Measurements from ENCODE around the gene KCNQ1.

Gene KCNQ1

GRCh38 chr11:2660357-2660939 is 215.6 kb downstream of the KCNQ1 start:
- no peak for DNase-seq

- DNase-seq, result no peak
These were observed 216.6 kb downstream of the KCNQ1 start for GRCh38 chr11:2661173-2662023.

GRCh38 chr11:2662024-2662312 is 217.2 kb downstream of the KCNQ1 start:
- no peak for DNase-seq

- DNase-seq, result no peak
These were observed 217.9 kb downstream of the KCNQ1 start for GRCh38 chr11:2662430-2663299.

GRCh38 chr11:2663506-2663905 is 218.7 kb downstream of the KCNQ1 start:
- no peak for DNase-seq

GRCh38 chr11:2663915-2664314 is 219.1 kb downstream of the KCNQ1 start:
- no peak for DNase-seq

- no peak for DNase-seq
These were observed 219.6 kb downstream of the KCNQ1 start for GRCh38 chr11:2664376-2664775.

GRCh38 chr11:2664791-2665525 is 220.2 kb downstream of the KCNQ1 start:
- no peak for DNase-seq

- no peak for DNase-seq
These were observed 221.0 kb downstream of the KCNQ1 start for GRCh38 chr11:2665526-2666400.

GRCh38 chr11:2666401-2666741 is 221.6 kb downstream of the KCNQ1 start:
- DNase-seq, result no peak

GRCh38 chr11:2666828-2667570 is 222.2 kb downstream of the KCNQ1 start:
- no peak for DNase-seq

GRCh38 chr11:2667940-2668339 is 223.1 kb downstream of the KCNQ1 start:
- DNase-seq, result no peak

GRCh38 chr11:2668876-2669275 is 224.1 kb downstream of the KCNQ1 start:
- no peak for DNase-seq

GRCh38 chr11:2669634-2670469 is 225.0 kb downstream of the KCNQ1 start:
- DNase-seq, result no peak

GRCh38 chr11:2670541-2671100 is 225.8 kb downstream of the KCNQ1 start:
- DNase-seq, result no peak

GRCh38 chr11:2671748-2672147 is 226.9 kb downstream of the KCNQ1 start:
- DNase-seq, result no peak

- no peak for DNase-seq
These were observed 227.9 kb downstream of the KCNQ1 start for GRCh38 chr11:2672553-2673249.

- no peak for DNase-seq
These were observed 228.4 kb downstream of the KCNQ1 start for GRCh38 chr11:2673250-2673610.

- DNase-seq, result no peak
These were observed 229.2 kb downstream of the KCNQ1 start for GRCh38 chr11:2673871-2674471.
